Upper lobe of right lung (tissue), 1 donor: ENCODE data around the gene KCNS1. TPM values are rescaled to one million over a fixed set of nuclear protein-coding genes. Genes with fewer than 3 reads are reported as not detected.

Experiments
- ATAC-seq: fragments of 200-7000 bp; cut with Tn5 transposase; one replicate; pipeline ENCODE4 v1.9.1; 2020; ENCODE audit warnings: mild to moderate bottlenecking, moderate library complexity
- DNase-seq: peaks from one replicate; pipeline ENCODE4 v3.0.0-alpha.2; 2020
- H3K27ac ChIP-seq: fragments of 200-600 bp; one replicate; pipeline ENCODE4 v1.8.0; 2022
- H3K27me3 ChIP-seq: fragments of 200-600 bp; one replicate; pipeline ENCODE4 v1.8.0; 2022; ENCODE audit warnings: mild to moderate bottlenecking
- H3K36me3 ChIP-seq: fragments of 200-600 bp; one replicate; pipeline ENCODE4 v1.8.0; 2022
- H3K4me1 ChIP-seq: fragments of 200-600 bp; one replicate; pipeline ENCODE4 v1.8.0; 2022
- H3K4me3 ChIP-seq: fragments of 200-600 bp; one replicate; pipeline ENCODE4 v1.8.0; 2022; ENCODE audit warnings: mild to moderate bottlenecking
- H3K9me3 ChIP-seq: fragments of 200-600 bp; one replicate; pipeline ENCODE4 v1.8.0; 2022
- CTCF ChIP-seq: fragments of 200-600 bp; IDR thresholded peaks from one replicate; pipeline ENCODE4 v1.8.0; 2022; ENCODE audit warnings: antibody characterized with exemption
- intact Hi-C: fragments of 100-400 bp; cut with DNase I; formaldehyde crosslinking; loops from one replicate; pipeline ENCODE4 v1.11.0; 2022
- total RNA-seq: library from RNA; stranded (reverse); fragmentation: NEBNext Ultra II Directional; extraction: Animal tissue kit (Norgen Biotek cat#: 25700); gene quantifications from one replicate; pipeline ENCODE4 v1.2.1, GENCODE V29; 2021
- donor health status: DM: no; HTN: yes; CAD: no; lungs with severe emphysema.

The KCNS1 gene
- total RNA-seq, 1 donor from 2014 or later, result 1.6 TPM

- TF ChIP-seq CTCF, result no peak
- DNase-seq, result no peak
- H3K4me3 ChIP-seq, result no peak overlapping the region
- no peaks in the 10 kb centered on the region for H3K4me1 ChIP-seq
- intact Hi-C loops, result no loop called here
- no peaks in the 10 kb centered on the region for H3K9me3 ChIP-seq
- peak; percentile 83 for ATAC-seq
- no peaks in the 10 kb centered on the region for H3K36me3 ChIP-seq
- peak overlapping the region; percentile 37 for H3K27ac ChIP-seq
- H3K27me3 ChIP-seq, result no peaks in the 10 kb centered on the region
Measured at GRCh38 chr20:45128099-45128498, 27.2 kb upstream of the KCNS1 start.

GRCh38 chr20:45124365-45124764 lies 23.4 kb upstream of the KCNS1 start, which contains the start of gene WFDC12:
Gene WFDC12, minus strand, starts transcription at chr20:45124465. Its CDS starts 18 bp downstream, at chr20:45124447.
- H3K27ac ChIP-seq, result no peak within 1 kb of the TSS
- no peak within 1 kb of the TSS for H3K4me3 ChIP-seq
- H3K27me3 ChIP-seq, result no peaks in the 10 kb centered on the region
- H3K36me3 ChIP-seq, result no peaks in the 10 kb centered on the region
- H3K9me3 ChIP-seq, result no peaks in the 10 kb centered on the region
- ATAC-seq (no peak), DNase-seq (no peak)
- no peaks in the 10 kb centered on the region for H3K4me1 ChIP-seq
- intact Hi-C loops, result no loop called here
- TF ChIP-seq CTCF, result no peak

GRCh38 chr20:45121388-45121787 lies 20.5 kb upstream of the KCNS1 start:
- TF ChIP-seq CTCF, result no peak
- H3K4me1 ChIP-seq, result no peaks in the 10 kb centered on the region
- no peak overlapping the region for H3K4me3 ChIP-seq
- no peaks in the 10 kb centered on the region for H3K36me3 ChIP-seq
- H3K27me3 ChIP-seq, result no peaks in the 10 kb centered on the region
- no peak overlapping the region for H3K27ac ChIP-seq
- ATAC-seq (no peak), DNase-seq (no peak)
- H3K9me3 ChIP-seq, result no peaks in the 10 kb centered on the region
- intact Hi-C loops, result no loop called here

GRCh38 chr20:45119556-45120266 lies 18.8 kb upstream of the KCNS1 start:
- intact Hi-C loops, result no loop called here
- Histone ChIP-seq H3K9me3 (no peaks in the 10 kb centered on the region), H3K27ac (no peak overlapping the region)

GRCh38 chr20:45118028-45118427 lies 17.1 kb upstream of the KCNS1 start:
- H3K27me3 ChIP-seq, result no peaks in the 10 kb centered on the region
- no peak for DNase-seq
- H3K27ac ChIP-seq, result no peak overlapping the region
- intact Hi-C loops, result no loop called here
- H3K36me3 ChIP-seq, result no peaks in the 10 kb centered on the region
- no peak overlapping the region for H3K4me3 ChIP-seq
- no peaks in the 10 kb centered on the region for H3K4me1 ChIP-seq
- no peak for TF ChIP-seq CTCF
- no peaks in the 10 kb centered on the region for H3K9me3 ChIP-seq
- no peak for ATAC-seq

More at GRCh38 chr20:45119556-45120266, 18.8 kb upstream of the KCNS1 start:
- DNase-seq, result no peak
- Histone ChIP-seq H3K36me3 (no peaks in the 10 kb centered on the region), H3K27me3 (no peaks in the 10 kb centered on the region), H3K4me1 (no peaks in the 10 kb centered on the region), H3K4me3 (no peak overlapping the region)
- no peak for ATAC-seq
- TF ChIP-seq CTCF, result no peak
